ENCODE results near the gene TEDC1. TPM values are rescaled to one million over a fixed set of nuclear protein-coding genes. Genes with fewer than 3 reads are reported as not detected.
A peak's percentile ranks its signal among the peaks of the same experiment; 100 is the strongest.

The TEDC1 gene
- polyA plus RNA-seq, 1 donor (not counting 4 experiments of a cell fraction or from before 2014, with no cell fraction given) = 5.0 TPM

DNA sequence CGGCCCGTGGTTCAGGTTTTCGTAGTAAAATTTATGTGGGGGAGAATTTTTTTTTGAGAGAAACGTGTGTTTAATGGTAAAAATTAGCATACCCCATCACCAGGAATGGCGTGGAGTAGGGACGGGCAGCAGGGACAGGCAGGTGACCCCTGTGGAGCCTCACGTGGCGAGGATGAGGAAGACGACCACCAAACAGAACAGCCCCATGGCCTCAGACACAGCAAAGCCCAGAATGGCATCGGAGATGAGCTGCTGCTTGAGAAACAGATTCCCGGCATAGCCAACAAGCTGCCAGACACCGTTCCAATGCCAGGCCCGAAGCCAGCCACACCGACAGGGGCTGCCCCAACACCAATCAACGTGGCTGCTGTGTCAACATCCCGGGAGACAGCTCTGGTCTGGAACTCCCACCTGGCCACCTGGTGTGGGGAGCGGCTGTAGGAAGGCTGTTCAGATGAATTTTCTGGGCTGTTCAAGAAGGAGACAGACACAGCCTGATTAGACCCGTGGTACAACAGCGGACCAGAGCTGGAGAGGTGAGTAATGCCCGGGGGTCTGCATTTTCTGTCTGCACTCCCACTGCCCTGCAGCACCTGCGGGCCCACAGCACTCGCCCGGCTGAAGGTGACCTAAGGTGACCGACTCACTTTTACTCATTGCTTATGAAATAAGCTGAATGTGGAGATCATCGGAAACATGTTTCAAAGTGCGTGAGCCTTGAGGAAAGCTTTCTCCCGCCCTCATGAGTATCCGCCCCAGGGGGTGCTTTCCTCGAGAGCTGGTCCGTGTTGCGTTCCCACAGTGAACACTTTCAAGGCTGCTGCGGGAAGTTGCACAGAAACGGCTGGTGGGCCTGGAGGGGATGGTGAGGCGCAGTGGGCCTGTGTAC, 45.9 kb downstream of the TEDC1 start:
- FAIRE-seq = no peak
- dilution Hi-C loops (cut with MboI; ENCODE audit: extremely low pct_ligation_motif_present, low sequenced_read_pairs) = no loop called here
- no peaks in the 10 kb centered on the region for H3K9me1 ChIP-seq (ENCODE audit: control insufficient read depth, extremely low read depth, insufficient read depth, low read length)
- H3K27me3 ChIP-seq (ENCODE audit: control insufficient read depth, extremely low read depth, insufficient read depth, low read length) = peaks cover 11% of the 10 kb centered on the region
- H3K79me2 ChIP-seq (ENCODE audit: control insufficient read depth, insufficient read depth, low read length) = no peaks in the 10 kb centered on the region
- H2AFZ ChIP-seq (ENCODE audit: control insufficient read depth, low read length) = no peak overlapping the region
- H3K4me1 ChIP-seq (ENCODE audit: control insufficient read depth, extremely low read depth, insufficient read depth, low read length) = no peaks in the 10 kb centered on the region
- no peak for DNase-seq (ENCODE audit: low read depth, low spot score)
- no peaks in the 10 kb centered on the region for H3K9me3 ChIP-seq (ENCODE audit: control insufficient read depth, low read depth, low read length)
- H4K20me1 ChIP-seq (ENCODE audit: control insufficient read depth, extremely low read depth, insufficient read depth, low read length) = no peaks in the 10 kb centered on the region
- H3K4me2 ChIP-seq (ENCODE audit: control insufficient read depth, extremely low read depth, insufficient read depth, low read depth, low read length) = no peak overlapping the region
- no peak for TF ChIP-seq EZH2 (IDR thresholded peaks at IDR 0.05; ENCODE audit: low read length)
- TF ChIP-seq, protein P1, sequence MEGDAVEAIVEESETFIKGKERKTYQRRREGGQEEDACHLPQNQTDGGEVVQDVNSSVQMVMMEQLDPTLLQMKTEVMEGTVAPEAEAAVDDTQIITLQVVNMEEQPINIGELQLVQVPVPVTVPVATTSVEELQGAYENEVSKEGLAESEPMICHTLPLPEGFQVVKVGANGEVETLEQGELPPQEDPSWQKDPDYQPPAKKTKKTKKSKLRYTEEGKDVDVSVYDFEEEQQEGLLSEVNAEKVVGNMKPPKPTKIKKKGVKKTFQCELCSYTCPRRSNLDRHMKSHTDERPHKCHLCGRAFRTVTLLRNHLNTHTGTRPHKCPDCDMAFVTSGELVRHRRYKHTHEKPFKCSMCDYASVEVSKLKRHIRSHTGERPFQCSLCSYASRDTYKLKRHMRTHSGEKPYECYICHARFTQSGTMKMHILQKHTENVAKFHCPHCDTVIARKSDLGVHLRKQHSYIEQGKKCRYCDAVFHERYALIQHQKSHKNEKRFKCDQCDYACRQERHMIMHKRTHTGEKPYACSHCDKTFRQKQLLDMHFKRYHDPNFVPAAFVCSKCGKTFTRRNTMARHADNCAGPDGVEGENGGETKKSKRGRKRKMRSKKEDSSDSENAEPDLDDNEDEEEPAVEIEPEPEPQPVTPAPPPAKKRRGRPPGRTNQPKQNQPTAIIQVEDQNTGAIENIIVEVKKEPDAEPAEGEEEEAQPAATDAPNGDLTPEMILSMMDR (optimal IDR thresholded peaks at IDR 0.05 in 1 of 3, IDR thresholded peaks at IDR 0.05 in 1 of 3, conservative IDR thresholded peaks at IDR 0.05 in 1 of 3; ENCODE audit: extremely low read depth in 1 of 3, insufficient read depth in 2 of 3, low read length in 3 of 3) = no peak
- H3K4me3 ChIP-seq (ENCODE audit: control insufficient read depth in 2 of 3, extremely low read depth in 1 of 3, insufficient read depth in 2 of 3, low read depth in 1 of 3, low read length in 3 of 3) = no peak overlapping the region
- H3K9ac ChIP-seq (ENCODE audit: control insufficient read depth, extremely low read depth, insufficient read depth, low read length) = no peak overlapping the region
- no peaks in the 10 kb centered on the region for H3K36me3 ChIP-seq (ENCODE audit: control insufficient read depth in 2 of 2, extremely low read depth in 1 of 2, insufficient read depth in 2 of 2, low read length in 2 of 2)
- H3K27ac ChIP-seq (ENCODE audit: control insufficient read depth, insufficient read depth, low read length) = no peak overlapping the region

DNA sequence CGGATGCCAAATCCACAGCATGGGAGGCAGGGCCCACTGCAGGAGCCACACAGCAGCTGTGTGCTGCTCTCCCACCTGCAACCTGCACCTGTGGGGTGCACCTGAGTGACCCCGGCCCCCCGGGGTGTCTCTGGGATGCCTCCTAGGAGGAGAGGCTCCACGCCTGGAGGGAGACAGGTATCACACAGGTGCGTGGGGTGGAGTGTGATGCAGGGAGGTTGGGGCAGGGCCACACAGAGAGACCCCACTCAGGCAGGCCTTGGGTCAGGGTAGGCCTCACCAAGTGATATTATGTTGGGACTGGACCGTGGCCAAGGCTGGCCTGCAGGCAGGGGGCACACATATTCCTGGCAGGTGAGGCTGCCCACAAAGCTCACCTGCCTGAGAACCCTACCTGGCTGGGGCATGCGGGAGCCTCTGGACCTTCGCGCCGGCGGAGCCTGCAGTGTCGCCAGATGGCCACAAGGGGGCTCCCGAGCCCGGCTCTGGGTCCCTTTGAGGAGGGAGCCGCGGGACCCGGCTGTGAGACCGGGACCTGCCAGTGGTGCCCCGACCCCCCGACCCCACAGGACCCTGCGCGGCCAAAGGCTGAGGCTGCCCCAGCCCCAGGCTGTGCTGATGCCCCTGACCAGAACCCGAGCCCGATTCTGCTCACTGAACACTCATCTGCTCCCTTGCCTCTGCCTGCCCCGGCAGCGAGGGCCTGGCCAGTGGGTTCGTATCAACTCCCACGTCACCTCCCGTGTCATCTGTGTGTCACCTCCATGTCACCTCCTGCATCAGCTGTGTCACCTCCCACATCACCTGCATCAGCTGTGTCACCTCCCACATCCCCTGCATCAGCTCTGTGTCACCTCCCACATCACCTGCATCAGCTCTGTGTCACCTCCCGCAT, 46.8 kb downstream of the TEDC1 start:
- Histone ChIP-seq H4K20me1 (ENCODE audit: control insufficient read depth, extremely low read depth, insufficient read depth, low read length) (no peaks in the 10 kb centered on the region), H3K4me2 (ENCODE audit: control insufficient read depth, extremely low read depth, insufficient read depth, low read depth, low read length) (no peak overlapping the region), H3K9me3 (ENCODE audit: control insufficient read depth, low read depth, low read length) (no peaks in the 10 kb centered on the region), H2AFZ (ENCODE audit: control insufficient read depth, low read length) (no peak overlapping the region), H3K9me1 (ENCODE audit: control insufficient read depth, extremely low read depth, insufficient read depth, low read length) (no peaks in the 10 kb centered on the region), H3K79me2 (ENCODE audit: control insufficient read depth, insufficient read depth, low read length) (no peaks in the 10 kb centered on the region), H3K4me1 (ENCODE audit: control insufficient read depth, extremely low read depth, insufficient read depth, low read length) (no peaks in the 10 kb centered on the region), H3K27me3 (ENCODE audit: control insufficient read depth, extremely low read depth, insufficient read depth, low read length) (peaks cover 11% of the 10 kb centered on the region), H3K36me3 (ENCODE audit: control insufficient read depth in 2 of 2, extremely low read depth in 1 of 2, insufficient read depth in 2 of 2, low read length in 2 of 2) (no peaks in the 10 kb centered on the region), H3K9ac (ENCODE audit: control insufficient read depth, extremely low read depth, insufficient read depth, low read length) (no peak overlapping the region), H3K4me3 (ENCODE audit: control insufficient read depth in 2 of 3, extremely low read depth in 1 of 3, insufficient read depth in 2 of 3, low read depth in 1 of 3, low read length in 3 of 3) (no peak overlapping the region), H3K27ac (ENCODE audit: control insufficient read depth, insufficient read depth, low read length) (no peak overlapping the region)
- dilution Hi-C loops (cut with MboI; ENCODE audit: extremely low pct_ligation_motif_present, low sequenced_read_pairs) = no loop called here
- TF ChIP-seq EZH2 (IDR thresholded peaks at IDR 0.05; ENCODE audit: low read length) = no peak
- TF ChIP-seq, protein P1 (optimal IDR thresholded peaks at IDR 0.05 in 1 of 3, IDR thresholded peaks at IDR 0.05 in 1 of 3, conservative IDR thresholded peaks at IDR 0.05 in 1 of 3; ENCODE audit: extremely low read depth in 1 of 3, insufficient read depth in 2 of 3, low read length in 3 of 3) = peak; percentile 68 to 99 (median 70)
- FAIRE-seq = no peak
- no peak for DNase-seq (ENCODE audit: low read depth, low spot score)

Measured in keratinocyte (primary cell).